Vagina (tissue), 2 donors: Measurements from ENCODE around the gene ATP5F1D. TPM values are rescaled to one million over a fixed set of nuclear protein-coding genes. Genes with fewer than 3 reads are reported as not detected.

Source experiments
- DNase-seq, 2 donors: peaks; one replicate each; pipeline ENCODE4 v3.0.0-alpha.2; 2017; ENCODE audit errors: extremely low spot score in 2 of 2
- H3K27ac ChIP-seq: fragments of 200-600 bp; sonication (generic); one replicate; pipeline ENCODE4 v1.5.1; 2019
- H3K27me3 ChIP-seq: fragments of 200-600 bp; sonication (generic); one replicate; pipeline ENCODE4 v1.5.1; 2019
- H3K36me3 ChIP-seq, 2 donors: fragments of 200-600 bp; sonication (generic); one replicate each; pipeline ENCODE4 v1.5.1; 2017 to 2019
- H3K4me1 ChIP-seq: fragments of 200-600 bp; sonication (generic); one replicate; pipeline ENCODE4 v1.5.1; 2019
- H3K4me3 ChIP-seq, 2 donors: fragments of 200-600 bp; sonication (generic); 1 replicate in 1 of 2; 2 replicates in 1 of 2; pipeline ENCODE4 v1.5.1; 2016 to 2019
- H3K9me3 ChIP-seq: fragments of 200-600 bp; sonication (generic); one replicate; pipeline ENCODE4 v1.5.1; 2019
- POLR2A ChIP-seq, 2 donors: fragments of 450-650 bp; IDR thresholded peaks; one replicate each; pipeline ENCODE4 v1.6.1; 2017; ENCODE audit warnings: antibody characterized with exemption in 2 of 2, mild to moderate bottlenecking in 2 of 2, moderate library complexity in 2 of 2
- POLR2AphosphoS5 ChIP-seq, 2 donors: sonication (generic); formaldehyde crosslinking; IDR thresholded peaks; one replicate each; pipeline ENCODE4 v1.9.0; 2017; ENCODE audit warnings: antibody characterized with exemption in 2 of 2, mild to moderate bottlenecking in 2 of 2, low read depth in 1 of 2; ENCODE audit not compliant: insufficient read depth in 1 of 2
- intact Hi-C: fragments of 100-400 bp; cut with DNase I; formaldehyde crosslinking; loops from one replicate; pipeline ENCODE4 v1.15.1; 2023
- total RNA-seq: library from RNA; depleted of rRNA; stranded (reverse); fragments of >200 nt; gene quantifications from one replicate; pipeline ENCODE4 v1.2.3, GENCODE V29; 2016
- TF ChIP-seq, protein P1 (sequence below), 3 experiments: fragments of 450-650 bp in 2 of 3; fragments of 200-600 bp in 1 of 3; sonication (generic) in 1 of 3; IDR thresholded peaks; one replicate each; pipeline ENCODE4 v1.5.1; 2017 to 2019; ENCODE audit warnings: antibody characterized with exemption in 3 of 3, mild to moderate bottlenecking in 2 of 3, moderate library complexity in 2 of 3

The ATP5F1D gene
- total RNA-seq, 1 donor from 2014 or later, result 154 TPM

GRCh38 chr19:1221904-1222255, 19.7 kb upstream of the ATP5F1D start:
- H3K4me1 ChIP-seq, result peaks cover 17% of the 10 kb centered on the region
- intact Hi-C loops, result no loop called here
- H3K36me3 ChIP-seq, result peaks cover 0 to 54% of the 10 kb centered on the region in 2 donors
- H3K9me3 ChIP-seq, result no peaks in the 10 kb centered on the region
- DNase-seq, result no peak
- no peak for TF ChIP-seq POLR2A (IDR thresholded peaks at IDR 0.05)
- no peak for TF ChIP-seq POLR2AphosphoS5 (IDR thresholded peaks at IDR 0.05; ENCODE audit: insufficient read depth in 1 of 2, low read depth in 1 of 2)
- TF ChIP-seq, protein P1, sequence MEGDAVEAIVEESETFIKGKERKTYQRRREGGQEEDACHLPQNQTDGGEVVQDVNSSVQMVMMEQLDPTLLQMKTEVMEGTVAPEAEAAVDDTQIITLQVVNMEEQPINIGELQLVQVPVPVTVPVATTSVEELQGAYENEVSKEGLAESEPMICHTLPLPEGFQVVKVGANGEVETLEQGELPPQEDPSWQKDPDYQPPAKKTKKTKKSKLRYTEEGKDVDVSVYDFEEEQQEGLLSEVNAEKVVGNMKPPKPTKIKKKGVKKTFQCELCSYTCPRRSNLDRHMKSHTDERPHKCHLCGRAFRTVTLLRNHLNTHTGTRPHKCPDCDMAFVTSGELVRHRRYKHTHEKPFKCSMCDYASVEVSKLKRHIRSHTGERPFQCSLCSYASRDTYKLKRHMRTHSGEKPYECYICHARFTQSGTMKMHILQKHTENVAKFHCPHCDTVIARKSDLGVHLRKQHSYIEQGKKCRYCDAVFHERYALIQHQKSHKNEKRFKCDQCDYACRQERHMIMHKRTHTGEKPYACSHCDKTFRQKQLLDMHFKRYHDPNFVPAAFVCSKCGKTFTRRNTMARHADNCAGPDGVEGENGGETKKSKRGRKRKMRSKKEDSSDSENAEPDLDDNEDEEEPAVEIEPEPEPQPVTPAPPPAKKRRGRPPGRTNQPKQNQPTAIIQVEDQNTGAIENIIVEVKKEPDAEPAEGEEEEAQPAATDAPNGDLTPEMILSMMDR (IDR thresholded peaks at IDR 0.05), result no peak
- H3K4me3 ChIP-seq, result no peak overlapping the region
- no peaks in the 10 kb centered on the region for H3K27me3 ChIP-seq
- H3K27ac ChIP-seq, result no peak overlapping the region

DNA sequence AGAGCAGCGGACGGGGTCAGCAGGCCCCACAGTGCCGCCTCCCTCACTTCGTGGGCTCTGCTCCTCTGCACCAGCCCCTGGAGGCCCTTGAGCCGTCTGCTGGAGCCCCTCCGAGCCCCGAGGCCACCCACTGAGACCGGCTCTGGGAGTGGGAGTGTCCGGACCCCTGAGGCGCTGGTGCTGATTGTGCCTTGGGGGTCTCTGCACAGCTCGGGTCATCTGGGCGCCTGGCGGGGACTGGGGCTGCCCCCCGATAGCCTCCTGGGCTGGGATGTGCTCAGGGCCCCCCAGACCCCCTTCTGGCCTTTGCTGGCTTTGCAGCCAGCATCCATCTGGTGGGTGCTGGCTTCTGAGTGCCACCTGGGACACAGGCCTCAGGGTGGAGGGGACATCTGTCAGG, 19.2 kb upstream of the ATP5F1D start:
- Histone ChIP-seq H3K4me3 (no peak overlapping the region), H3K36me3 (peaks cover 0 to 57% of the 10 kb centered on the region in 2 donors), H3K9me3 (no peaks in the 10 kb centered on the region), H3K27me3 (no peaks in the 10 kb centered on the region), H3K4me1 (peaks cover 12% of the 10 kb centered on the region), H3K27ac (no peak overlapping the region)
- no peak for DNase-seq
- intact Hi-C loops, result no loop called here
- TF ChIP-seq, protein P1 (IDR thresholded peaks at IDR 0.05), result no peak
- TF ChIP-seq POLR2A (IDR thresholded peaks at IDR 0.05) (no peak), POLR2AphosphoS5 (IDR thresholded peaks at IDR 0.05; ENCODE audit: insufficient read depth in 1 of 2, low read depth in 1 of 2) (no peak)

GRCh38 chr19:1223018-1223855, 18.3 kb upstream of the ATP5F1D start:
- intact Hi-C loops, result no loop called here
- Histone ChIP-seq H3K9me3 (no peaks in the 10 kb centered on the region), H3K27ac (no peak overlapping the region), H3K36me3 (peaks cover 0 to 57% of the 10 kb centered on the region in 2 donors), H3K4me1 (peaks cover 6% of the 10 kb centered on the region), H3K27me3 (no peaks in the 10 kb centered on the region), H3K4me3 (no peak overlapping the region)
- TF ChIP-seq POLR2AphosphoS5 (IDR thresholded peaks at IDR 0.05; ENCODE audit: insufficient read depth in 1 of 2, low read depth in 1 of 2) (no peak), POLR2A (IDR thresholded peaks at IDR 0.05) (no peak)
- TF ChIP-seq, protein P1 (IDR thresholded peaks at IDR 0.05), result no peak
- no peak for DNase-seq

DNA sequence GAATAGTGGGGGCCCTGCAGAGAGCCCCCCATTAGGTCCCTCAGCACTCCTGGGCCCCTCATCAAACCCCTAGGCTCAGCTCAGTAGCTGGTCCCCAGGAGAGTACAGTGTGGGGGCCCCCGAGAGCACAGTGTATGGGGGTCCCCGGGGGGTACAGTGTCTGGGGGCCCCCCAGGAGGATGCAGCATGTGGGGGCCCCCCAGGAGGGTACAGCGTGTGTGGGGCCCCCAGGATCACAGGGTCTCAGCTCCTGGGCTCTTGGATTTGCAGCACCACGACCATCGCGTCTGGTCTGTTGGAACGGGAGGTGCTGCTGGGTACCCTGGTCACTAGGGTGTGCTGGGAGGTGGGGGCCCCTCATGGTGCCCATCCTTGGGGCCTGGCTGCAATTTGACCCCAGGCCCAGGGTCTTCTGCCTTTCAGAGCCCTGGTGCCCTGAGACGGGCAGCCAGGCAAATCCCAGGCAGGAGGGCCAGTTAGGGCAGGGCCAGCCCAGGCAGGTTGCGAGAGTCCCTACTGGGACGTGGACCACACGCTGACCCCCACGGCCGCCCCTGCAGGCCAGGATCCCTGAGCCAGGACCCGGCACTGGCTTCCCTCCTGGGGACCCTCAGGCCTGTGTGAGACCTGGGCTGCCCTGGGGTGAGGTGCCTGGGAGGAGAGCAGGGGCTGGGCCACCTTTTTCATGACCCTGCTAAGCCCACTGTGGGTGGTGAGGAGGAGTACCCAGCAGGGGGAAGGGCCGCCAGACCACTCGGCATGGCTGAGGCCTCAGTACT, 17.3 kb upstream of the ATP5F1D start:
- H3K4me3 ChIP-seq, result no peak overlapping the region
- no peaks in the 10 kb centered on the region for H3K9me3 ChIP-seq
- no peaks in the 10 kb centered on the region for H3K27me3 ChIP-seq
- no peak overlapping the region for H3K27ac ChIP-seq
- intact Hi-C loops, result no loop called here
- DNase-seq, result no peak
- peaks cover 0 to 57% of the 10 kb centered on the region in 2 donors for H3K36me3 ChIP-seq
- H3K4me1 ChIP-seq, result no peaks in the 10 kb centered on the region
- no peak for TF ChIP-seq POLR2AphosphoS5 (IDR thresholded peaks at IDR 0.05; ENCODE audit: insufficient read depth in 1 of 2, low read depth in 1 of 2)
- TF ChIP-seq, protein P1 (IDR thresholded peaks at IDR 0.05), result no peak
- TF ChIP-seq POLR2A (IDR thresholded peaks at IDR 0.05), result no peak
